Activated CD8-positive, alpha-beta T cell treated with anti-CD3 and anti-CD28 coated beads for 36 hours (primary cell): ENCODE results near the gene SORT1. TPM values are rescaled to one million over a fixed set of nuclear protein-coding genes. Genes with fewer than 3 reads are reported as not detected.

Experiments
- ATAC-seq: fragments of 200-7000 bp; cut with Tn5 transposase; one replicate; pipeline ENCODE4 v1.10.0; 2021; ENCODE audit warnings: mild to moderate bottlenecking, moderate library complexity
- CTCF ChIA-PET: fragments of 350-600 bp; sonication (Branson Sonifier 250); formaldehyde crosslinking; loops from one replicate; lab custom pipeline; 2021; ENCODE audit warnings: antibody characterized with exemption; lab: Charles Lee
- POLR2A ChIA-PET: fragments of 350-600 bp; sonication (Branson Sonifier 250); formaldehyde crosslinking; loops from one replicate; lab custom pipeline; 2021; ENCODE audit warnings: antibody characterized with exemption; lab: Charles Lee
- DNase-seq: peaks from one replicate; pipeline ENCODE4 v3.0.0-alpha.2; 2020
- H3K27ac Mint-ChIP-seq: one replicate; pipeline ENCODE4 v1.8.0; 2021; ENCODE audit warnings: mild to moderate bottlenecking, mixed read lengths
- H3K27me3 Mint-ChIP-seq: one replicate; pipeline ENCODE4 v1.8.0; 2021; ENCODE audit warnings: mixed read lengths
- H3K36me3 Mint-ChIP-seq: one replicate; pipeline ENCODE4 v1.8.0; 2021; ENCODE audit warnings: low read depth, mixed read lengths
- H3K4me1 Mint-ChIP-seq: one replicate; pipeline ENCODE4 v1.8.0; 2021; ENCODE audit warnings: low read depth, mixed read lengths
- H3K4me3 Mint-ChIP-seq: one replicate; pipeline ENCODE4 v1.8.0; 2021; ENCODE audit warnings: mild to moderate bottlenecking, moderate library complexity, mixed read lengths
- H3K9me3 Mint-ChIP-seq: one replicate; pipeline ENCODE4 v1.8.0; 2021; ENCODE audit warnings: mixed read lengths
- CTCF ChIP-seq: fragments of 200-600 bp; IDR thresholded peaks from one replicate; pipeline ENCODE4 v1.8.0; 2022; ENCODE audit warnings: antibody characterized with exemption, mild to moderate bottlenecking
- intact Hi-C: fragments of 100-400 bp; cut with micrococcal nuclease; formaldehyde crosslinking; loops from one replicate; pipeline ENCODE4 v1.10.0; 2022
- total RNA-seq, 2 experiments: library from RNA; stranded (reverse); gene quantifications; one replicate each; pipeline ENCODE4 v1.2.3, GENCODE V29; 2021

The SORT1 gene
- total RNA-seq, 2 experiments from 2014 or later: 2.5 to 3.2 TPM

- no peak for TF ChIP-seq CTCF
- CTCF ChIA-PET: interaction anchor here (0.7 to 4.6 kb wide), 5 partner anchors 11 to 267 kb away, joined by 3 to 47 read pairs (median 4); partner anchors contain the start of gene SORT1
These were observed 131.9 kb downstream of the SORT1 start for GRCh38 chr1:109265741-109266330.

GRCh38 chr1:109265016-109265415 lies 132.7 kb downstream of the SORT1 start:
- intact Hi-C loops: no loop called here
- no peak for ATAC-seq
- peaks cover 2% of the 10 kb centered on the region for H3K4me1 Mint-ChIP-seq
- H3K36me3 Mint-ChIP-seq: no peaks in the 10 kb centered on the region
- TF ChIP-seq CTCF: no peak
- H3K27ac Mint-ChIP-seq: no peak overlapping the region
- ChIA-PET CTCF (interaction anchor here (0.7 to 4.6 kb wide), 7 partner anchors 10 to 268 kb away, joined by 3 to 47 read pairs (median 6); partner anchors contain the start of gene SORT1), POLR2A (interaction anchor here (1.1 to 1.5 kb wide), 2 partner anchors 10 to 41 kb away, joined by 3 to 4 read pairs; no protein-coding TSS in a partner anchor)
- no peak overlapping the region for H3K4me3 Mint-ChIP-seq
- no peak for DNase-seq
- no peaks in the 10 kb centered on the region for H3K9me3 Mint-ChIP-seq
- no peaks in the 10 kb centered on the region for H3K27me3 Mint-ChIP-seq

More at GRCh38 chr1:109265741-109266330, 131.9 kb downstream of the SORT1 start:
- intact Hi-C loops: no loop called here
- Mint-ChIP-seq H3K27ac (no peak overlapping the region), H3K9me3 (no peaks in the 10 kb centered on the region), H3K27me3 (no peaks in the 10 kb centered on the region), H3K4me3 (no peak overlapping the region), H3K4me1 (peaks cover 2% of the 10 kb centered on the region), H3K36me3 (no peaks in the 10 kb centered on the region)
- no peak for DNase-seq
- no peak for ATAC-seq
- POLR2A ChIA-PET: interaction anchor here (0.6 to 1.1 kb wide), 2 partner anchors 42 to 219 kb away, joined by 3 to 4 read pairs; no protein-coding TSS in a partner anchor

GRCh38 chr1:109264379-109264755 lies 133.4 kb downstream of the SORT1 start:
- no peaks in the 10 kb centered on the region for H3K27me3 Mint-ChIP-seq
- intact Hi-C loops: loop anchor here (5.0 kb wide), 3 partner anchors 57 to 268 kb away; partner anchors contain the start of gene SORT1
- H3K4me1 Mint-ChIP-seq: peaks cover 2% of the 10 kb centered on the region
- no peak for TF ChIP-seq CTCF
- CTCF ChIA-PET: interaction anchor here (0.6 to 4.6 kb wide), 13 partner anchors 13 to 268 kb away, joined by 3 to 47 read pairs (median 4); partner anchors contain the start of genes SARS1 and SORT1
- ATAC-seq: no peak
- no peak overlapping the region for H3K27ac Mint-ChIP-seq
- POLR2A ChIA-PET: interaction anchor here (1.1 to 1.5 kb wide), 2 partner anchors 10 to 41 kb away, joined by 3 to 4 read pairs; no protein-coding TSS in a partner anchor
- H3K4me3 Mint-ChIP-seq: no peak overlapping the region
- no peak for DNase-seq
- H3K36me3 Mint-ChIP-seq: no peaks in the 10 kb centered on the region
- no peaks in the 10 kb centered on the region for H3K9me3 Mint-ChIP-seq

- peak; percentile 99 for ATAC-seq
- Mint-ChIP-seq H3K9me3 (no peaks in the 10 kb centered on the region), H3K4me3 (peak overlapping the region; percentile 12), H3K36me3 (no peaks in the 10 kb centered on the region), H3K4me1 (peaks cover 2% of the 10 kb centered on the region), H3K27ac (peak overlapping the region; percentile 76), H3K27me3 (no peaks in the 10 kb centered on the region)
- peak; percentile 89 for DNase-seq
- peak; percentile 97 for TF ChIP-seq CTCF
- ChIA-PET POLR2A (interaction anchor here (0.6 to 1.5 kb wide), 2 partner anchors 9 to 30 kb away, joined by 4 to 6 read pairs; no protein-coding TSS in a partner anchor), CTCF (interaction anchor here (0.6 to 4.6 kb wide), 16 partner anchors 11 to 269 kb away, joined by 3 to 47 read pairs (median 4); partner anchors contain the start of genes SARS1 and SORT1)
- intact Hi-C loops: loop anchor here (5.0 kb wide), 3 partner anchors 56 to 269 kb away; partner anchors contain the start of gene SORT1
These were observed 133.9 kb downstream of the SORT1 start for GRCh38 chr1:109263597-109264378.
